ENCODE data around the gene XYLT1.

DNA sequence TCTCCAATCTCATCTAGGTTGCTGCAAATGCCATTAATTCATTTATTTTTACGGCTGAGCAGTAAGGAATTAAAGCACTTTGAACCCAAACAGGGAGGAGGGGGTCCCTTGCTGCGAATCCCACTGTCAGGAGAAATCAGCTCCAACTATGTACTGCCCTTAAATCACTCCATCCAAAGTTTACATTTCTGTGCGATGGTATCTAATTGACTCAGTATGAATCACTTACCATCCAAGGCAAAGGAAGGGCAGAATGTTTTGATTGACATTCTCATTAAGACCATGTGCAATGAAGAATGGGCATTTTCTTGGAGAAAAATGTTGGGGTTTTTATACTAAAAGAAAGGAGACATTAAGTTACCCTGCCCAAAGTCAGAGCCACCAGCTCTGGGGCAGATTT is 47.7 kb upstream of the XYLT1 start:
- peak; percentile 94 for TF ChIP-seq TCF12 (IDR thresholded peaks at IDR 0.05)
- TF ChIP-seq CTCF (IDR thresholded peaks at IDR 0.05): no peak
- TF ChIP-seq NRF1 (IDR thresholded peaks at IDR 0.05; ENCODE audit: low read depth, low read length): no peak
- TF ChIP-seq ELF1 (IDR thresholded peaks at IDR 0.05): no peak

All from SK-N-SH (cell line).